ENCODE results near the gene EFCAB9.

EFCAB9 gene

GRCh38 chr5:172234031-172234430 is 40.1 kb downstream of the EFCAB9 start:
- H3K27me3 ChIP-seq: no peaks in the 10 kb centered on the region
- no peak for DNase-seq
- intact Hi-C loops (cut with DNase I; ENCODE audit: low total_unique reads): no loop called here

GRCh38 chr5:172235132-172235780 is 41.3 kb downstream of the EFCAB9 start:
- H3K27ac ChIP-seq: no peak overlapping the region
- no peaks in the 10 kb centered on the region for H3K9me3 ChIP-seq
- TF ChIP-seq, protein P1, sequence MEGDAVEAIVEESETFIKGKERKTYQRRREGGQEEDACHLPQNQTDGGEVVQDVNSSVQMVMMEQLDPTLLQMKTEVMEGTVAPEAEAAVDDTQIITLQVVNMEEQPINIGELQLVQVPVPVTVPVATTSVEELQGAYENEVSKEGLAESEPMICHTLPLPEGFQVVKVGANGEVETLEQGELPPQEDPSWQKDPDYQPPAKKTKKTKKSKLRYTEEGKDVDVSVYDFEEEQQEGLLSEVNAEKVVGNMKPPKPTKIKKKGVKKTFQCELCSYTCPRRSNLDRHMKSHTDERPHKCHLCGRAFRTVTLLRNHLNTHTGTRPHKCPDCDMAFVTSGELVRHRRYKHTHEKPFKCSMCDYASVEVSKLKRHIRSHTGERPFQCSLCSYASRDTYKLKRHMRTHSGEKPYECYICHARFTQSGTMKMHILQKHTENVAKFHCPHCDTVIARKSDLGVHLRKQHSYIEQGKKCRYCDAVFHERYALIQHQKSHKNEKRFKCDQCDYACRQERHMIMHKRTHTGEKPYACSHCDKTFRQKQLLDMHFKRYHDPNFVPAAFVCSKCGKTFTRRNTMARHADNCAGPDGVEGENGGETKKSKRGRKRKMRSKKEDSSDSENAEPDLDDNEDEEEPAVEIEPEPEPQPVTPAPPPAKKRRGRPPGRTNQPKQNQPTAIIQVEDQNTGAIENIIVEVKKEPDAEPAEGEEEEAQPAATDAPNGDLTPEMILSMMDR (IDR thresholded peaks at IDR 0.05): no peak
- H3K4me3 ChIP-seq: no peak overlapping the region
- H3K27me3 ChIP-seq: no peaks in the 10 kb centered on the region
- peaks cover 12 to 22% (median 17%) of the 10 kb centered on the region in 3 donors for H3K36me3 ChIP-seq
- H3K4me1 ChIP-seq: peaks cover 0 to 12% (median 6%) of the 10 kb centered on the region in 4 donors
- DNase-seq: no peak
- intact Hi-C loops (cut with DNase I; ENCODE audit: low total_unique reads): no loop called here

More at GRCh38 chr5:172234031-172234430, 40.1 kb downstream of the EFCAB9 start:
- no peak overlapping the region for H3K27ac ChIP-seq
- no peaks in the 10 kb centered on the region for H3K9me3 ChIP-seq
- TF ChIP-seq, protein P1 (IDR thresholded peaks at IDR 0.05): no peak
- peaks cover 12 to 26% (median 17%) of the 10 kb centered on the region in 3 donors for H3K36me3 ChIP-seq
- no peak overlapping the region for H3K4me3 ChIP-seq
- H3K4me1 ChIP-seq: peaks cover 0 to 12% (median 6%) of the 10 kb centered on the region in 4 donors

- H3K4me1 ChIP-seq: peaks cover 0 to 12% (median 6%) of the 10 kb centered on the region in 4 donors
- no peak overlapping the region for H3K4me3 ChIP-seq
- no peak for DNase-seq
- TF ChIP-seq, protein P1 (IDR thresholded peaks at IDR 0.05): no peak
- intact Hi-C loops (cut with DNase I; ENCODE audit: low total_unique reads): no loop called here
- no peaks in the 10 kb centered on the region for H3K9me3 ChIP-seq
- peaks cover 10 to 22% (median 17%) of the 10 kb centered on the region in 3 donors for H3K36me3 ChIP-seq
- no peaks in the 10 kb centered on the region for H3K27me3 ChIP-seq
- H3K27ac ChIP-seq: no peak overlapping the region
These were observed 42.1 kb downstream of the EFCAB9 start for GRCh38 chr5:172235827-172236736.

GRCh38 chr5:172238334-172238733 is 44.4 kb downstream of the EFCAB9 start:
- TF ChIP-seq, protein P1 (IDR thresholded peaks at IDR 0.05): no peak
- peaks cover 0 to 9% (median 5%) of the 10 kb centered on the region in 3 donors for H3K36me3 ChIP-seq
- intact Hi-C loops (cut with DNase I; ENCODE audit: low total_unique reads): no loop called here
- H3K4me1 ChIP-seq: peaks cover 0 to 12% (median 6%) of the 10 kb centered on the region in 4 donors
- H3K27ac ChIP-seq: no peak overlapping the region
- no peaks in the 10 kb centered on the region for H3K9me3 ChIP-seq
- H3K27me3 ChIP-seq: no peaks in the 10 kb centered on the region
- no peak for DNase-seq
- no peak overlapping the region for H3K4me3 ChIP-seq

DNA sequence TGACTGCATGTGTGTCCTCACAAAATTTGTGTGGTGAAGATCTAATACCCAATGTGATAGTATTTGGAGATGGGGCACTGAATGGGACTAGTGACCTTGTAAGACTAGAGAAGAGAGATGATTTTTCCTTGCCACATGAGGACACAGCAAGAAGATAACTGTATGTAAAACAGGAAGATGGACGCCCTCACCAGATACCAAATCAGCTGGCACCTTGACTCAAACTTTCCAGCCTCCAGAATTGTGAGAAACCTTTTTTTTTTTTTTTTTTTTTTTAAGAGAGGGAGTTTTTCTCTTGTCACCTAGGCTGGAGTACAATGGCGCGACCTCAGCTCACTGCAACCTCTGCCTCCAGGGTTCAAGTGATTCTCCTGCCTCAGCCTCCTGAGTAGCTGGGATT is 49.3 kb downstream of the EFCAB9 start:
- Histone ChIP-seq H3K36me3 (peaks cover 0 to under 1% (median 0%) of the 10 kb centered on the region in 3 donors), H3K27me3 (no peaks in the 10 kb centered on the region), H3K27ac (no peak overlapping the region), H3K9me3 (no peaks in the 10 kb centered on the region), H3K4me1 (no peaks in the 10 kb centered on the region), H3K4me3 (no peak overlapping the region)
- no peak for DNase-seq
- TF ChIP-seq, protein P1 (IDR thresholded peaks at IDR 0.05): no peak
- intact Hi-C loops (cut with DNase I; ENCODE audit: low total_unique reads): no loop called here
